ENCODE measurements around the gene ALMS1.
"Not testable (repeated sequence)": the region's sequence is repeated elsewhere in the genome, so short reads cannot be mapped to it uniquely, and the experiment has no call there.

ALMS1 gene

DNA sequence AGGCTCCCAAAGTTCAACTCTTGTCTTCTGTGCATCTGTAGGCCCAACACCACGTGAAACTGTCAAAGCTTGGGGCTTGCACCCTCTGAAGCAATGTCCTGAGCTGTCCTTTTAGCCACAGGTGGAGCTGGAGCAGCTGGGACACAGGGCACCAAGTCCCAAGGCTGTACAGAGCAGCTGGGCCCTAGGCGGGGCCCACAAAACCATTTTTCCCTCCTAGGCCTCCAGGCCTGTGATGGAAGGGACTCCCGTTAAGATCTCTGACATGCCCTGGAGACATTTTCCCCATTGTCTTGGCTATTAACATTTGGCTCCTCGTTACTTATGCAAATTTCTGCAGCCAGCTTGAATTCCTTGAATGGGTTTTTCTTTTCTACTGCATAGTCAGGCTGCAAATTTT is 145.1 kb downstream of the ALMS1 start:
- DNase-seq: not testable (repeated sequence)

GRCh38 chr2:73532381-73532780 is 146.7 kb downstream of the ALMS1 start:
- no peak for DNase-seq

GRCh38 chr2:73536133-73536840 is 150.7 kb downstream of the ALMS1 start:
- no peak for DNase-seq

- not testable (repeated sequence) for DNase-seq
Measured at GRCh38 chr2:73560875-73561274, 175.2 kb downstream of the ALMS1 start.

DNA sequence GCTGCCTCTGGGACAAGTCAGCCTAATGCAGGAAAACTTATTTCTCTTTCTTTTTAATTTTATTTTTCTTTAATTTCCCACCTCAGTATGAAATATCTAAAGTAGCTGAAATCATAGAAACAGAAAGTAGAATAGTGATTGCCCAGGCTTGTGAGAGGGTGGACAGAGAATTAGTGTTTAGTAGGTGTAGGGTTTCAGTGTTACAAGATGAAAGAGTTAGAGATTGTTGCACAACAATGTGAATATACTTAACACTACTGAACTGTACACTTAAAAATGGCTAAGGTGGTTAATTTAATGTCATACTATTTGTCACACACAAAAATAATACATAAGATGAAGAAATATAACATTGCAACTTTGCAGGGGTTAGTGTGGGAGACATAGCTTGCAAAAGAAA is 175.8 kb downstream of the ALMS1 start:
- no peak for DNase-seq

- no peak for DNase-seq
Measured at GRCh38 chr2:73564986-73565385, 179.3 kb downstream of the ALMS1 start.

- no peak for DNase-seq
Measured at GRCh38 chr2:73566288-73566878, 180.7 kb downstream of the ALMS1 start.

GRCh38 chr2:73575261-73575660 is 189.6 kb downstream of the ALMS1 start:
- no peak for DNase-seq

- DNase-seq: no peak
Measured at GRCh38 chr2:73582364-73582763, 196.7 kb downstream of the ALMS1 start.

GRCh38 chr2:73588177-73588576 is 202.5 kb downstream of the ALMS1 start:
- DNase-seq: no peak

DNA sequence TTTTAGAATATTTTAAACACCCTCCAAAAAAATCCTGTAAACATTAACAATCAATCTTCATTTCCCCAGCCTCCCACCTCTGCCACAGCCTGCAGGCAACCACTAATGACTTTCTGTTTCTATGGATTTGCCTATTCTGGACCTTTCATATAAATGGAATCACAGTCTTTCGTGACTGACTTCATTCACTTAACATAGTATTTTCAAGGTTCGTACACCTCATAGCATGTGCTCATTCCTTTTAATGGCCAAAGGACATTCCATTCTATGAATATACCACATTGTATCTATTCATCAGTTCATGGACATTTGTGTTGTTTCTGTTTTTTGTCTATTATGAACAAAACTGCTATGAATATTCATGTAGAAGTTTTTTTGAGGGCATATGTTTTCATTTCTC is 208.0 kb downstream of the ALMS1 start:
- DNase-seq: no peak

DNA sequence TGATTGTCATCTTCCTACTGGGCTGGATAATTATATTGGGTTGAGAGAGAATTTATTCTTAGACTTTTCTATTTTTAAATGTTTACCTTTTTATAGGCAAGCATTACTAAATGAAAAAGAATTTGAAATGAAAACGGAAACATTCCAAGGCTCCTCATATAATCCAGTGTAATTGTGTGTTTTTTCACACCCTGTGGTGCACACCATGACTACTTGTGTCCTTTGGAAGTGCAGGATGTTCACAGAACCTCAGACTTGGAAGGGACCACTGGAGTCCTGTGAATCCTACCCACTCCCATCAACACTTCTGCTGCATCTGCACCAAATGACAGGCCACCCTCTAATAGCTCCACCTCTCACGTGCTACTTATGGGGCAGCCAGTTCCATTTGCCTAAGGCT is 208.6 kb downstream of the ALMS1 start:
- no peak for DNase-seq

GRCh38 chr2:73601780-73602179 is 216.1 kb downstream of the ALMS1 start:
- DNase-seq: no peak

GRCh38 chr2:73603099-73603588 is 217.5 kb downstream of the ALMS1 start:
- peak; percentile 54 for DNase-seq

DNA sequence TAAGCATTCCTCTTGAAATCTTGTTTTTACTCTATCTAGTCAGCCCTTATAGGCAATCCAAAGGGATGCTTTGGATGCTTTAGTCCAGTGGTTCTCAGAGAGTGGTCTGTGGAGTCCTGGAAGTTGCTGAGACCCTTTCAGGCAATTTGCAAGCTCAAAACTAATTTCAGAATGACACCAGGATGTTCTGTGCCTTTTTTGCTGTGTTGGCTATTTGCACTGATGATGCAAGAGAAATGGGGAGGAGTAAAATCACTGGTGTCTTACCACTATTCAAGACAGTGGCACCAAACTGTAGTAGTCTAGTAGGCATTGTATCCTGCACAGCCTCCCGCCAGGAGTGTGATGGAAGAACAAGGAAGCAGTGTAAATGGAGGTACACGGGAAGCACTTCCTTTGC is 219.0 kb downstream of the ALMS1 start:
- not testable (repeated sequence) for DNase-seq

DNA sequence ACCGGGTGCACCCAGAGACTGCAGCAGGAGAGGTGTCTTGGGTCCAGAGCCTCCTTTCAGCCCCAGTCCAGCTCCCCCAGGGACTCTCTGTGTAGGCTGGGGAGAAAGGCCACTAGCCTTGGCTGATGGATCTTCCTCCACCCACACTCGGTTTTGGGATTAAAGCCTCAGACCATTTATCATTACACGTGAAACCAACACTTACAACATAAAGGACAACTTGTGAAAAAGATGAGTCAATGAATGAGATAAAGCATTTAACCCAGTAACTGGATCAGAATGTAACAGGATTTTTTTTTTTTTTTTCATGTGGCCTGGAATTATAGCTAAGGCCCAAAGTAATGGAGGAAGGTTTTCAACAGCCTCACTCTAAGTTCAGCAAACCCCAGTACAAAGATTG is 224.5 kb downstream of the ALMS1 start:
- no peak for DNase-seq

DNA sequence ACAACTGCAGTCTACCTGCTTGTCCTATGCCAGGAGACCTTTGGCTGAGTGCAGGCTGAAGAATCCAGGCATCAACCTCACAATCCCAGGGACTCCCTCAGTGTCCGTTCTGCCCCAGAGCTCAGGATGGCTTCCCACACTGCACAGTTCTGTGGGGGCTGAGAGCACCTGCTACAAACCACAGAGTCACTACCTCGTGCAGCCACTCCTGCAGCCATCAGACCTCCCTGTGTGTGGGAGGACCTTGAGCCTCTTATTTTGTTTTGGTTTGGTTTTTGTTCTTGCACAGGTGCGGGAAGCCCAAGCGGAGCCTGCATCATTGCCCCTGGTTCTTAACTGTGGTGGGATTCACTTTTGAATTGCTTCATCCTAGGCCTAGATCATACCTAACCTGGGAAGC is 225.6 kb downstream of the ALMS1 start:
- no peak for DNase-seq

- DNase-seq: no peak
Measured at GRCh38 chr2:73611867-73612266, 226.2 kb downstream of the ALMS1 start.

DNA sequence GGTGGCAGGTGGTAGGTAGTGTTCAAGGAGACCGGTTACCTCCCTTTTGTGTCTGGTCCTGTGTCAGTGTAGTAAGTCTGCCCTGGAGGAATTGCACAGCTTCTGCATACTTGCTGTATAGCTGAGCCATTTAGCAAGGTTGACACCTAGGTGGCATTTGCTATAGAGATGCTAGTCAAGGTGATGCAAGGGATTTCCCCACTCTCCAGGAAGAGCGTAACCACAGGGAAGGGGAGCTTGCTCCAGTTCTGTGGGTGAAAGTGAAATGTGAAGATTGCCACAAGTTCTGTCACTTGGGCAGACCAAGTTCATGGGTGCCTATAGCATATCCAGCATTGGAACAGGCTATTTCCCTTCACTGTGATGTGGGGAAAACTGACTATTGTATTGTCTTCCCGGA is 228.5 kb downstream of the ALMS1 start:
- DNase-seq: peak; percentile 51

DNA sequence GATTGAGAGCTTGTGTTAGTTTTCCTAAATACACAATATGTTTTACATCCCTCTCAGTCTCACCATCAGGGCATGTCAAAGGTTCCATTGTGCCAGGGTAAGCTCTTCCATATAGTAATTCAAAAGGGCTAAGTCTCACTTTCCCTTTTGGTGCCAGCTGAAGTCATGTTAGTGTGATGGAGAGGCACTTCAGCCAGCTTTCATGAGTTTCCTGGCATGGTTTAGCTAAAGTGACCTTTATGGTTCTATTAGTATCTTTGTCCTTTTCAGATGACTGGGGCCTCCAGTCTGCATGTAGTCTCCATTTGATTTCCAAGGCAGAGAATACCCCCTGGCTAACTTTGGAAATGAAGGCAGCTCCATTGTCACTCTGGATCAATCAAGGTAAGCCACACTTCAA is 229.4 kb downstream of the ALMS1 start:
- no peak for DNase-seq

GRCh38 chr2:73619925-73620324 is 234.3 kb downstream of the ALMS1 start:
- not testable (repeated sequence) for DNase-seq

- DNase-seq: not testable (repeated sequence)
Measured at GRCh38 chr2:73624036-73624435, 238.4 kb downstream of the ALMS1 start.

DNA sequence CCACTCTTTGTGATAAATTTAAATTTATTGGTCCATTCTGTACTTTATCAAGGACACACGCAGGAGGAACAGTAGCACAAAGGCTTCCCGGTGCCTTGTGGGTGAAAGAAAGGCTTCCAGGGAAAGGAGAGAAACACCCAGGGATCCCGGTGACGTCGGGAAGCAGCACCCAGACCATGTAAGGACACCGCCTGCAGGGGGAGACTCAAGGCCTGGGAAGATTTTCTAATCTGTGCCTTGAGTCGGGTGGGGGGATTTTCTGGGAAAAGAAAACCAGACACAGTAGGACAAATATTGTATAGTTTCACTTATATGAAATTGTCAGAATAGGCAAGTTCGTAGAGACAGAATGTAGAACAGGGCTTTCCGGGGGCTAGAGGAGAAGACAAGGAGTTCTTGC is 239.0 kb downstream of the ALMS1 start:
- not testable (repeated sequence) for DNase-seq

DNA sequence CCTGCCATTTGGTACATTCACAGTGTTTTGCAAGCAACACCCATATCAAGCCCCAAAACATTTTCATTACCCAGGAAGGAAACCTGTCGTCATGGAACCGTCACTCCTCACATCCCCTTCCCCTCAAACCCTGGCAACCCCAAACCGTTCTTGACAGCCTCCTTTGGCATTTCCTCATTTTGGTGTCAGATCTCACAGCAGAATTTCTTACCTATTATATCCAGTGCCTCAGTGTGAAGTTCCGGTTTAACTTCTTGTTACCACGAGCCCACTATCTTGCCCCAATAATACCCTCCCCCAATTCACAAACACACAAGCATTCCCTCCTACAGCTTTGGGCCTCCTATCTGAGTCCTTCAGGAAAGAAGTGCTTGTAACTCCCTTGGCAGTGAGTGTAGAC is 240.6 kb downstream of the ALMS1 start:
- DNase-seq: not testable (repeated sequence)

GRCh38 chr2:73628493-73628892 is 242.9 kb downstream of the ALMS1 start:
- DNase-seq: not testable (repeated sequence)

Data from activated CD4-positive, alpha-beta T cell treated with anti-CD3 and anti-CD28 coated beads, Interleukin-2, amount 50 U/mL, for 16 hours (primary cell).